Dermis microvascular lymphatic vessel endothelial cell (primary cell): ENCODE measurements around the gene LPP. TPM values are rescaled to one million over a fixed set of nuclear protein-coding genes. Genes with fewer than 3 reads are reported as not detected.

ENCODE experiments used
- DNase-seq, 2 donors: peaks; one replicate each; pipeline versions ENCODE4 v3.0.0 to v3.0.0-alpha.2; 2010; ENCODE audit warnings: low read depth in 2 of 2
- total RNA-seq: library from RNA; depleted of rRNA; stranded (reverse); fragments of >200 nt; gene quantifications from 2 replicates; pipeline ENCODE4 v1.2.1, GENCODE V29; 2014

Gene LPP
- total RNA-seq, 1 donor from 2014 or later, result 23.1 TPM

DNA sequence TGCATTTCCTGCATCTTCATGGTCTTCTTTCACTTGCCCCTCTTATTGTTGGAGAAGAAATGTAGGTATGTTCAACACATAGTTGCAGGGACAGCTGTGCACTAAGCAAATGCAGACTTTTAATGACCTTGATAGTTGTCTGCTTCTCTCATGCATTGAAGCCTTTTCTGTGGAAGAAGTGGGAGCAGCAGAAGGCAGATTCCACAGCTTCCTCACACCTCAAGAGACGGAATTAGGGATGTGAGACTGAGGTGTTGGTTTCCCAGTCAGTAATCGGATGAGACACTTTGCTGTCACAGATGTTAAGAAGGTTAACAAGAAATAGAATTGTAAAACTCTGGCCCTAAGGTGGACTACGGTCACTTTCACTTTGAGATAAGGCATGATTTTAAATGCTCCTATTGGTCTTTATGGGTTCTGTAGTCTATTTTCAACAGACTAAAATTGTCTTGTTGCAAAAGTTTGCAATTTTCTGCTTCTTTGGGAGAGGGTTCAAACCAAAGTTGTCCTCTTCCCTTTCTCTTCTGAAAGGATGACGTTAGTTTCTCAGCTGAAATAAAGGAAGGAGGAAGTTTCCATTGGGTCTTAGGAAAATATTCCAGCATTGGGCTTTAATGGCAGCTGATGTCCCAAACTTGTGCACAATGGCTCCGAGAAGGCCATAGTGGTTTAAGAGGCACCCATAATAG lies 117.4 kb downstream of the LPP start:
- no peak for DNase-seq

DNA sequence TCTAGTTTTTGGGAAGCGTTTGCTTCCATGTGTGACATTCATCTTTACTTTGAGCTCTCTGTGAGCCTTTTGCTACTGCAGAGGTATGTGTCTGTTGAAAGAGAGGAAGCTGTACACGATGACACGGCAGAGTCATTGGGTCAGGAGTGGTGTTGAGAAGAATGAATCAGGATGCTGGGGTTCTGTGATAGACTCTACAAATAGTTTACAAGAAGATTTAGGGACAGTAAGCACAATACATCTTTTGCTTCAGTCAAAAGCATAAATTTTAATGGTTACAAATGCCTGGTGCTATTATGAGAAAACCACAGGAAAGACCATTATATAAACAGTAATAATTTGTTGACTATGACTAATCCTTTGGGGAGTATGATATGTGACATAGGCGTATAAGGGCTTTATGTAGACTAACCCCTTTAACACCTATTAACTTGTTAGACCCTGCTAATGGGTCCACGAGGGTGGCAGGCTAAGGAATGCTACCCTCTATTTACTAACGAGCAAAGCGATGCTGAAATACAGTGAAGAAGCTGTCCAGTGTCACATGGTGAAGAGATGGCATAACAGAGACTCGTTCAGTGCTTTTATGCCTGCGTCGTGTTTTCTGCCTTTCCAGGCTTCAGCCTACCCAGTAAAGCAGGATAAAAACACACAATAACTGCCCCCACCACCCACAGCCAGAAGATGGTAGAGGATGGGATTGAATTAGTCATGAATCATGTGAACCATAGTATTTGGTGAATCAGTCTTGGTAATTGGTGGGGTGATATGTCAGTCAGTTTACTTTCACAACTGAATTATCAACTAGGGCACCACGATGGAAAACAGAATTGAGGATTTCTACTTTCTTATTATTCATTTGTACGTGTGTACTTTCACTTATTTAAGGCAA lies 118.8 kb downstream of the LPP start:
- peak; percentile 36 to 74 for DNase-seq

- no peak for DNase-seq
These were observed 120.4 kb downstream of the LPP start for GRCh38 chr3:188274249-188274915.

DNA sequence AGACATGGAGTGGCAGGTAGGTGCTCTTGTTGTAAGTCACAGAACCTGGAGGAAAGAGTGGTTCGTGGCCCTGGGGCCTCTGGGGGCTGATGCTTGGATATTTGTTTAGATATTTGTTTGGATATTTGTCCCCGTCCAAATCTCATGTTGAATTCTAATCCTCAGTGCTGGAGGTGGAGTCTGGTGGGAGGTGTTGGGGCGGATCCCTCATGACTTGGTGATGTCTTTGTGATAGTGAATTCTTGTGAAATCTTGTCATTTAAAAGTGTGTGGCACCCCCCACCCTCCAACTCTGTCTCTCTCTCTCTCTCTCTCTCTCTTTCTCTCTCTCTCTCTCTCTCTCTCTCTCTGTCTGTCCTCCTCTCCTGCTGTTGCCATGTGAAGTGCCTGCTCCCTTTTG lies 122.4 kb downstream of the LPP start:
- no peak for DNase-seq

GRCh38 chr3:188278717-188279324 lies 124.9 kb downstream of the LPP start:
- no peak for DNase-seq

DNA sequence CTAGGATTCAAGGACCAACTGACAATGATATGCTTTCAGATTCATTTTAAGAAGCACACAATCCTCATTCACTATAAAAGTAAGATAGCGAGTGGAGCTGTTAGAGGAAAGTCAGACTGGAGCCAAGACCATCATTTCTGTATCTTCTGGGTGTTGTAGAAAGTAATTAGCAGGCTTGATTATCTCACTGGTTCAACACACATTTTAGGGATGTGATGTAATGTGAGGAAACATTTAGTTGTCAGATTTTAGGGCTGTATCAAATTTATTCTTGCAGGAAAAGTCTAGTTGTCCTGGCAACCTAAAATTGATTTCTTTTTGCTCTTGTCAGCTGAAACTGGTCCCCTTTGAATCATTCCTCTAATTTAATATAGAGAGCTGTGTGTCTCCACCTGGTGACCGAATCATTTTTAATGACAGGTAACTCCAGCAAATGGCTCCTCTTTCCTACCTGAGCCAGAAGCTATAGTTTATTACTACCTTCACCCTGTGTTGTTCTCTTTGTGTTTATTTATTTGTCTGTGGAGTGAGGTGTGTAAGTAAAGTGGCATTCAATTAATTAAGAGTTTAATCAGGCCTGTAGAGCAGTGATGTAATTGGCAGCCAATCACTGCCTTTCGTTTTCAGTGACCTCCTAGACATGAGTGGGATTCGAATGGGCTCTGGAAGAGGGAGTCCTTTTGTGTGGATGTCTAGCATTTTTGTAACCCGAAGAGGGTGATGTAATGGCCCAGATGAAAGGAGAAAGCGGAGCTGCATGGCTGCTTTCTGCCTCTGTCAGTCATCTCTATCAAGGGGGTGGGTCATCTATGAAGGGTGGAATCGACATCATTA lies 125.8 kb downstream of the LPP start:
- no peak for DNase-seq

- DNase-seq, result no peak
These were observed 126.7 kb downstream of the LPP start for GRCh38 chr3:188280627-188281026.

DNA sequence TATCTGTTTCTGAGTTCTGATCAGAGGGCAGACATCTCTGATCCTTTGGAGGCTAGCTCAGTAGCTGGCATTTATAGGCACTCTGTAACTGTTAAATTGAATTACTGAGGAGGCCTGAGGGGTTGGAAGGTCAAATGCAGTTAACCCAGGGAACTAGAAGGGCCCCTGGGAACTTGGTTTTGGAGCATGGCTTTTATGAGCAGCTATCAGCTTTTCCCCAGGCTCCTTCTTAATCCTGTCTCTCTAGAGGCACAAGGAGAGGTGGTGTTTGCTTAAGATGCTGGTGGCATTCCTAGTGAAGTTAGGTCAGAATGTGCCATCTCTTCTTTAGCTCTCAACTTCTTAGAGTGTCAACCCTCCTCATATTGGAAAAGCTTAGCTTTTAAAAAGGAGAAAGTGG lies 128.9 kb downstream of the LPP start:
- DNase-seq, result no peak

- DNase-seq, result no peak
These were observed 129.4 kb downstream of the LPP start for GRCh38 chr3:188283347-188283746.

DNA sequence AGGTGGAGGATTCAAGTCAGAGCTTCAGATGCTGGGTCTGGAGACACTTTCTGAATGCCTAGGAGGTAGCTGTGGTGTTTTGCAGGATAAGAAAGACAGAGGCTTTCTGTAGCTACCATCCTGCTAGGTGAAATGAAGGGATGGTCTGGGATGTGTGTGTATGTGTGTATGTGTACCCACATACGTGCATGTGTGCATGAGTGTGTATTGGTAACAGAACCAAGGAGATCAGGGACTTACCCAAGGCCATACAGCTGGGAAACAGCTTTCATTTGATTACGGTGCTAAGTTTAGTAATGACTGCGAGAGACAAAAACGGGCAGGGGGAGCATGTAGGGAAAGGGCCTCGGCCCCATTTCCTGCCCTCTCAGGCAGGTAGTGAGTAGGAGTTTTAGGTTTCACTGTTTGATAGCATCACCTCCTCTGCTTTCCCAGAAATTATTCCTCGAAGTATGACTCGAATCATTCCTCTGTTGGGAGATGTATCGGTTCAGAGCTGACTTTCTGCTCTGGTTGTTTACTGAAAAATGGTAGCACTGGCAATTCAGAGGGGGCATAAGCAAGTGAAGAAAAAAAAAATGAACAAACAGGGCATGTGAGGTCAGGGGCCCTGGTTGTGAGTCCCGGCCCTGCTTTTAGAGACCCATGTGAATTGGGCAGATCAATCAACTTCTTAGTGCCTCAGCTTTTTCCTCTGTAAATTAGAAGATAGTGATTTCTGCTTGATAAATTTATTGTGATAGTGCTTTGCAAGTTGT lies 130.7 kb downstream of the LPP start:
- no peak for DNase-seq

DNA sequence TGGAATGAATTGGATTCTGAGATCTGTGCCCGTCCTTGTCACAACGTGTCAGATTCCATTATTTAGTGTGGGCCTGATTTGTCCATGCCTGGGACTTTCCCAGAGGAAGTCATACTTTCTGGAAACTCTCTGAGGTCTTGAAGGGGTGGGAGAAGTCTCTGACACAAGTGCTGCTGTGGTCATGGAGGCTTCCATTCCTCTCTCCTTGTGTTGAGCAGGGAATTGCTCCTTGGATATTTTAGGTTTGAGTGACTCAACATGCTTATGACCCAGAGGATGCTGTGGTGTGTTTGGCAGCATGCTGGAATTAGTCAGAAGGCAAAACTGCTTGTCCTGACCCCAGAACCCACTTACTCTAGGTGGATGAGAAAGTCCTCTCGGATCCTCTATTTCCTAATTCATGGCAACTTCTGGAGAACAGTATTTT lies 132.1 kb downstream of the LPP start:
- DNase-seq, result peak in 1 of 2 donors; percentile 84

GRCh38 chr3:188287339-188287738 lies 133.4 kb downstream of the LPP start:
- no peak for DNase-seq

- no peak for DNase-seq
These were observed 134.0 kb downstream of the LPP start for GRCh38 chr3:188287762-188288505.

GRCh38 chr3:188292251-188292650 lies 138.3 kb downstream of the LPP start:
- DNase-seq, result no peak

DNA sequence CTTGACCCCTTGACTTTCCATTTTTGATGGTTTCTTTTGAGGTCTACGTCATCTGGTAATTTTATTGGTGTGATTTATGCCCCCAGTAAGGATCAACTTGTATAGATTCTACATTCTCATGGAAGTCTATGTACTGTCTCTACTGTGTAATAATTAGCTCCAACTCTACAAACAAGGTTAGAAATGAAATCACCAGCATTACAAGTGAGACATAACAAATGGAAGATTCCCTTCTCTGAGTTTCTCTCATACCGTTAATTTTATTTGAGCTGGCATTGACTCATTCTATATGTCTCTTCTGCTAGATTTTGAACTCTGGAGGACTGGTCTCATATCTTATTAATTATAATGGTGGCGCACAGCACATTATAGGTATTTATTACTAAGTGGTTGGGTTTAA lies 138.9 kb downstream of the LPP start:
- no peak for DNase-seq

DNA sequence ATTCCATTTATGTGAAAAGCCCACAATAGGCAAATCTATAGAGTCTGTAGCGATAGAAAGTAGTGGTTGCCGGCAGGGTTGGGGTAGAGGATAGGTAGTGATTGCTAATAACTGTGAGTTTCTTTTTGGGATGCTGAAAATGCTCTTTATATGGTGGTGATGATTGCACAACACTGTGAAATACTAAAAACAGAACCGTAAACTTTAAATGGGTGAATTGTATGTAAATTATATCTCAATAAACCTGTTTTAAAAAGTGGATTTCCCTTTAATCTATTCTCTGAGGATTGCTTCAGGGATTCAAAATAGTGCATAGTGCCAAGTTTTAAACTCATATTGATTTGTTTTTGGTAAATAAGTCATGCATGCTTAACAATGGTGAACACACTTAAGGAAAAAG lies 140.2 kb downstream of the LPP start:
- DNase-seq, result no peak

GRCh38 chr3:188294823-188295487 lies 141.0 kb downstream of the LPP start:
- DNase-seq, result peak; percentile 72 to 94

GRCh38 chr3:188295876-188296275 lies 141.9 kb downstream of the LPP start:
- DNase-seq, result no peak
